HEK293 (cell line): Measurements from ENCODE around the gene WDR45B.

Experiments used
- CTCF ChIA-PET: fragments of 350-600 bp; formaldehyde crosslinking; extraction: SDS; loops from one replicate; lab custom pipeline; 2021; ENCODE audit warnings: antibody characterized with exemption; lab: Yijun Ruan, JAX
- POLR2A ChIA-PET: fragments of 300-600 bp; formaldehyde crosslinking; extraction: SDS; loops from one replicate; lab custom pipeline; 2020; ENCODE audit warnings: antibody characterized with exemption, inconsistent platforms; lab: Yijun Ruan, JAX
- H3K27ac ChIP-seq: fragments of 200-500 bp; sonication (Bioruptor generic); 2 replicates; pipeline ENCODE4 v1.5.1; 2014; ENCODE audit warnings: low read depth, low read length, control low read depth, inconsistent platforms; ENCODE audit errors: extremely low read depth
- H3K36me3 ChIP-seq, 2 experiments: fragments of 200-500 bp in 1 of 2; sonication (Bioruptor generic) in 1 of 2; 1 replicate in 1 of 2; 2 replicates in 1 of 2; pipeline ENCODE4 v1.5.1; 2014 to 2017; ENCODE audit warnings: inconsistent platforms in 2 of 2, low read length in 2 of 2; ENCODE audit not compliant: control insufficient read depth in 2 of 2, insufficient read depth in 1 of 2
- H3K4me1 ChIP-seq: fragments of 200-500 bp; sonication (Bioruptor generic); 2 replicates; pipeline ENCODE4 v1.5.1; 2014; ENCODE audit warnings: mild to moderate bottlenecking, low read length, inconsistent platforms; ENCODE audit not compliant: control insufficient read depth, insufficient read depth
- H3K4me3 ChIP-seq: 2 replicates; pipeline ENCODE4 v1.5.1; 2011; ENCODE audit warnings: low read depth, mild to moderate bottlenecking, control low read depth, low read length, moderate library complexity
- H3K9me3 ChIP-seq: fragments of 200-500 bp; sonication (Bioruptor generic); 2 replicates; pipeline ENCODE4 v1.5.1; 2014; ENCODE audit warnings: low read depth, low read length, inconsistent platforms; ENCODE audit not compliant: control insufficient read depth, insufficient read depth
- CTCF ChIP-seq: fragments of 450-650 bp; formaldehyde crosslinking; IDR thresholded peaks from 2 replicates; pipeline ENCODE4 v1.5.1; 2016; ENCODE audit warnings: missing biosample characterization, missing genetic modification characterization
- HOXC10 ChIP-seq: sonication (generic); formaldehyde crosslinking; IDR thresholded peaks from 2 replicates; pipeline ENCODE4 v1.8.1; 2023; ENCODE audit warnings: mild to moderate bottlenecking, missing genetic modification reagents
- INSM2 ChIP-seq: fragments of 450-650 bp; formaldehyde crosslinking; IDR thresholded peaks from 2 replicates; pipeline ENCODE4 v1.5.1; 2016; ENCODE audit warnings: missing biosample characterization, missing genetic modification characterization
- OSR2 ChIP-seq: fragments of 450-650 bp; formaldehyde crosslinking; IDR thresholded peaks from 2 replicates; pipeline ENCODE4 v1.5.1; 2016; ENCODE audit warnings: missing biosample characterization, missing genetic modification characterization
- TSHZ1 ChIP-seq: fragments of 450-650 bp; formaldehyde crosslinking; IDR thresholded peaks from 2 replicates; pipeline ENCODE4 v1.5.1; 2016; ENCODE audit warnings: missing biosample characterization, missing genetic modification characterization, borderline replicate concordance
- ZBTB48 ChIP-seq: fragments of 450-650 bp; formaldehyde crosslinking; IDR thresholded peaks from 2 replicates; pipeline ENCODE4 v1.5.1; 2016; ENCODE audit warnings: missing biosample characterization, missing genetic modification characterization
- ZFP3 ChIP-seq: fragments of 450-650 bp; formaldehyde crosslinking; IDR thresholded peaks from 2 replicates; pipeline ENCODE4 v1.5.1; 2016; ENCODE audit warnings: low read depth, missing biosample characterization, missing genetic modification characterization
- ZNF121 ChIP-seq: fragments of 450-650 bp; formaldehyde crosslinking; IDR thresholded peaks from 2 replicates; pipeline ENCODE4 v1.5.1; 2016; ENCODE audit warnings: missing biosample characterization, missing genetic modification characterization
- ZNF157 ChIP-seq: fragments of 450-650 bp; formaldehyde crosslinking; IDR thresholded peaks from 2 replicates; pipeline ENCODE4 v1.5.1; 2016; ENCODE audit warnings: missing biosample characterization, missing genetic modification characterization
- ZNF175 ChIP-seq: fragments of 450-650 bp; formaldehyde crosslinking; IDR thresholded peaks from 2 replicates; pipeline ENCODE4 v1.5.1; 2016; ENCODE audit warnings: missing biosample characterization, missing genetic modification characterization
- ZNF18 ChIP-seq: fragments of 450-650 bp; formaldehyde crosslinking; IDR thresholded peaks from 2 replicates; pipeline ENCODE4 v1.5.1; 2016; ENCODE audit warnings: missing biosample characterization, missing genetic modification characterization
- ZNF280D ChIP-seq: fragments of 450-650 bp; formaldehyde crosslinking; IDR thresholded peaks from 2 replicates; pipeline ENCODE4 v1.5.1; 2016; ENCODE audit warnings: missing biosample characterization, missing genetic modification characterization
- ZNF302 ChIP-seq: fragments of 450-650 bp; formaldehyde crosslinking; IDR thresholded peaks from 2 replicates; pipeline ENCODE4 v1.5.1; 2016; ENCODE audit warnings: missing biosample characterization, missing genetic modification characterization, low read depth
- ZNF449 ChIP-seq: fragments of 450-650 bp; formaldehyde crosslinking; IDR thresholded peaks from 2 replicates; pipeline ENCODE4 v1.5.1; 2017; ENCODE audit warnings: missing biosample characterization, mild to moderate bottlenecking, missing genetic modification characterization, moderate library complexity
- ZNF513 ChIP-seq: fragments of 450-650 bp; IDR thresholded peaks from 2 replicates; pipeline ENCODE4 v1.5.1; 2018; ENCODE audit warnings: missing biosample characterization, missing genetic modification characterization
- ZNF555 ChIP-seq: fragments of 450-650 bp; formaldehyde crosslinking; conservative IDR thresholded peaks from 2 replicates; pipeline ENCODE4 v1.5.1; 2017; ENCODE audit warnings: missing biosample characterization, mild to moderate bottlenecking, missing genetic modification characterization, inconsistent platforms
- ZNF561 ChIP-seq: fragments of 450-650 bp; IDR thresholded peaks from 2 replicates; pipeline ENCODE4 v1.5.1; 2018; ENCODE audit warnings: missing biosample characterization, missing genetic modification characterization, borderline replicate concordance
- ZNF610 ChIP-seq: fragments of 450-650 bp; formaldehyde crosslinking; IDR thresholded peaks from 2 replicates; pipeline ENCODE4 v1.5.1; 2016; ENCODE audit warnings: missing biosample characterization, missing genetic modification characterization, borderline replicate concordance
- ZNF623 ChIP-seq: fragments of 450-650 bp; formaldehyde crosslinking; IDR thresholded peaks from 2 replicates; pipeline ENCODE4 v1.5.1; 2016; ENCODE audit warnings: missing biosample characterization, missing genetic modification characterization
- ZNF654 ChIP-seq: fragments of 450-650 bp; formaldehyde crosslinking; IDR thresholded peaks from 2 replicates; pipeline ENCODE4 v1.5.1; 2016; ENCODE audit warnings: low read depth, missing biosample characterization, missing genetic modification characterization

Gene WDR45B

GRCh38 chr17:82689077-82689476 is 40.8 kb upstream of the WDR45B start:
- H3K36me3 ChIP-seq: peaks cover 0 to 8% of the 10 kb centered on the region in 2 experiments; a peak in 2 of 3 replicates
- H3K9me3 ChIP-seq: no peaks in the 10 kb centered on the region
- CTCF ChIA-PET: no interaction called here
- POLR2A ChIA-PET: no interaction called here
- H3K4me3 ChIP-seq: no peak overlapping the region
- no peak overlapping the region for H3K27ac ChIP-seq
- TF ChIP-seq ZNF121 (tag by site-specific recombination) (no peak), ZNF555 (no peak), INSM2 (tag by site-specific recombination) (no peak), ZBTB48 (no peak), ZNF175 (tag by site-specific recombination) (no peak), ZNF561 (tag by site-specific recombination) (no peak), ZNF654 (tag by site-specific recombination) (no peak), ZNF280D (tag by site-specific recombination) (no peak), ZFP3 (tag by site-specific recombination) (no peak), ZNF623 (tag by site-specific recombination) (no peak), OSR2 (no peak)
- H3K4me1 ChIP-seq: no peaks in the 10 kb centered on the region

- no peak overlapping the region for H3K4me3 ChIP-seq
- CTCF ChIA-PET: interaction anchor here (1.6 kb wide), 1 partner anchor 20 kb away, joined by 3 read pairs; no protein-coding TSS in a partner anchor
- H3K4me1 ChIP-seq: no peaks in the 10 kb centered on the region
- H3K9me3 ChIP-seq: no peaks in the 10 kb centered on the region
- POLR2A ChIA-PET: interaction anchor here (0.8 to 1.4 kb wide), 2 partner anchors 10 to 29 kb away, joined by 3 to 8 read pairs; partner anchors contain the start of gene FN3KRP
- no peak overlapping the region for H3K27ac ChIP-seq
- peaks cover 3 to 8% of the 10 kb centered on the region in 2 experiments; a peak in 2 of 3 replicates for H3K36me3 ChIP-seq
- no peak for TF ChIP-seq ZNF18 (tag by site-specific recombination)
- TF ChIP-seq ZNF610 (tag by site-specific recombination): no peak
- no peak for TF ChIP-seq ZNF302 (tag by site-specific recombination)
- no peak for TF ChIP-seq ZNF157 (tag by site-specific recombination)
- no peak for TF ChIP-seq ZNF513
- no peak for TF ChIP-seq TSHZ1
- no peak for TF ChIP-seq HOXC10 (CRISPR knock-in tag)
- TF ChIP-seq ZNF449 (tag by site-specific recombination): no peak
- TF ChIP-seq ZNF654 (tag by site-specific recombination): no peak
- TF ChIP-seq CTCF (tag by site-specific recombination): no peak
Observed at GRCh38 chr17:82687871-82688270, 39.6 kb upstream of the WDR45B start.
